Measurements from ENCODE around the gene FES. TPM values are rescaled to one million over a fixed set of nuclear protein-coding genes. Genes with fewer than 3 reads are reported as not detected.

The FES gene
- total RNA-seq, 3 donors from 2014 or later (not counting 1 experiment from before 2014, with no cell fraction given): 35.8 to 70.3 (median 52.5) TPM

- no peak overlapping the region for H3K4me3 Mint-ChIP-seq
- peaks cover 27 to 40% of the 10 kb centered on the region in 2 donors for H3K4me1 Mint-ChIP-seq
- WGBS (ENCODE audit: insufficient coverage): 92% methylated on average over 20 of the region's 20 CpGs
- intact Hi-C loops (cut with micrococcal nuclease): no loop called here
- no peaks in the 10 kb centered on the region for H3K9me3 Mint-ChIP-seq
- ATAC-seq (no peak), DNase-seq (no peak)
- Histone ChIP-seq H3K9me3 (ENCODE audit: control insufficient read depth, insufficient read depth, low read length) (no peaks in the 10 kb centered on the region), H3K27ac (ENCODE audit: low read length) (no peak overlapping the region), H3K4me1 (ENCODE audit: control insufficient read depth, insufficient read depth, low read length) (peaks cover 37% of the 10 kb centered on the region), H3K4me3 (ENCODE audit: low read length) (no peak overlapping the region), H3K27me3 (ENCODE audit: control insufficient read depth, insufficient read depth, low read length) (no peaks in the 10 kb centered on the region), H3K36me3 (ENCODE audit: control insufficient read depth, insufficient read depth, low read length) (peaks cover 56% of the 10 kb centered on the region)
- H3K27ac Mint-ChIP-seq: peak overlapping the region; percentile 69 to 78
- no peaks in the 10 kb centered on the region for H3K36me3 Mint-ChIP-seq
- H3K27me3 Mint-ChIP-seq (ENCODE audit: low read depth in 2 of 2): no peaks in the 10 kb centered on the region
- no peak for TF ChIP-seq CTCF (IDR thresholded peaks at IDR 0.05)
Measured at GRCh38 chr15:90876046-90876445, 8.3 kb upstream of the FES start.

- ATAC-seq: no peak
- Histone ChIP-seq H3K4me1 (ENCODE audit: control insufficient read depth, insufficient read depth, low read length) (peaks cover 36% of the 10 kb centered on the region), H3K9me3 (ENCODE audit: control insufficient read depth, insufficient read depth, low read length) (no peaks in the 10 kb centered on the region), H3K27ac (ENCODE audit: low read length) (no peak overlapping the region), H3K27me3 (ENCODE audit: control insufficient read depth, insufficient read depth, low read length) (no peaks in the 10 kb centered on the region), H3K36me3 (ENCODE audit: control insufficient read depth, insufficient read depth, low read length) (peaks cover 61% of the 10 kb centered on the region), H3K4me3 (ENCODE audit: low read length) (no peak overlapping the region)
- WGBS (ENCODE audit: insufficient coverage): 95% methylated on average over 15 of the region's 15 CpGs
- no peaks in the 10 kb centered on the region for H3K27me3 Mint-ChIP-seq (ENCODE audit: low read depth in 2 of 2)
- H3K4me3 Mint-ChIP-seq: no peak overlapping the region
- H3K4me1 Mint-ChIP-seq: peaks cover 27 to 39% of the 10 kb centered on the region in 2 donors
- H3K36me3 Mint-ChIP-seq: no peaks in the 10 kb centered on the region
- no peaks in the 10 kb centered on the region for H3K9me3 Mint-ChIP-seq
- DNase-seq: no peak
- H3K27ac Mint-ChIP-seq: peak overlapping the region; percentile 69 to 78
- TF ChIP-seq CTCF (IDR thresholded peaks at IDR 0.05): no peak
- intact Hi-C loops (cut with micrococcal nuclease): no loop called here
Measured at GRCh38 chr15:90876512-90877170, 7.7 kb upstream of the FES start.

GRCh38 chr15:90877315-90877714 is 7.0 kb upstream of the FES start:
- TF ChIP-seq CTCF (IDR thresholded peaks at IDR 0.05): no peak
- peaks cover 25 to 37% of the 10 kb centered on the region in 2 donors for H3K4me1 Mint-ChIP-seq
- no peak overlapping the region for H3K27ac ChIP-seq (ENCODE audit: low read length)
- no peak overlapping the region for H3K4me3 ChIP-seq (ENCODE audit: low read length)
- H3K9me3 ChIP-seq (ENCODE audit: control insufficient read depth, insufficient read depth, low read length): no peaks in the 10 kb centered on the region
- WGBS (ENCODE audit: insufficient coverage): 50% methylated on average over 14 of the region's 14 CpGs
- H3K36me3 ChIP-seq (ENCODE audit: control insufficient read depth, insufficient read depth, low read length): peaks cover 66% of the 10 kb centered on the region
- peak overlapping the region; percentile 69 to 78 for H3K27ac Mint-ChIP-seq
- peaks cover 37% of the 10 kb centered on the region for H3K4me1 ChIP-seq (ENCODE audit: control insufficient read depth, insufficient read depth, low read length)
- no peaks in the 10 kb centered on the region for H3K9me3 Mint-ChIP-seq
- H3K27me3 ChIP-seq (ENCODE audit: control insufficient read depth, insufficient read depth, low read length): no peaks in the 10 kb centered on the region
- H3K4me3 Mint-ChIP-seq: no peak overlapping the region
- ATAC-seq (no peak), DNase-seq (no peak)
- H3K27me3 Mint-ChIP-seq (ENCODE audit: low read depth in 2 of 2): no peaks in the 10 kb centered on the region
- intact Hi-C loops (cut with micrococcal nuclease): no loop called here
- H3K36me3 Mint-ChIP-seq: no peaks in the 10 kb centered on the region

- Histone ChIP-seq H3K27me3 (ENCODE audit: control insufficient read depth, insufficient read depth, low read length) (no peaks in the 10 kb centered on the region), H3K27ac (ENCODE audit: low read length) (no peak overlapping the region), H3K4me3 (ENCODE audit: low read length) (no peak overlapping the region), H3K4me1 (ENCODE audit: control insufficient read depth, insufficient read depth, low read length) (peaks cover 37% of the 10 kb centered on the region), H3K36me3 (ENCODE audit: control insufficient read depth, insufficient read depth, low read length) (peaks cover 66% of the 10 kb centered on the region), H3K9me3 (ENCODE audit: control insufficient read depth, insufficient read depth, low read length) (no peaks in the 10 kb centered on the region)
- H3K27me3 Mint-ChIP-seq (ENCODE audit: low read depth in 2 of 2): no peaks in the 10 kb centered on the region
- TF ChIP-seq CTCF (IDR thresholded peaks at IDR 0.05): no peak
- no peak overlapping the region for H3K4me3 Mint-ChIP-seq
- H3K27ac Mint-ChIP-seq: peak overlapping the region; percentile 69 to 78
- DNase-seq (no peak), ATAC-seq (no peak)
- no peaks in the 10 kb centered on the region for H3K36me3 Mint-ChIP-seq
- peaks cover 18 to 32% of the 10 kb centered on the region in 2 donors for H3K4me1 Mint-ChIP-seq
- WGBS (ENCODE audit: insufficient coverage): 96% methylated on average over 12 of the region's 14 CpGs
- H3K9me3 Mint-ChIP-seq: no peaks in the 10 kb centered on the region
- intact Hi-C loops (cut with micrococcal nuclease): no loop called here
Measured at GRCh38 chr15:90877996-90878395, 6.3 kb upstream of the FES start.
